Measurements from ENCODE around the gene IGSF11.

Gene IGSF11

GRCh38 chr3:118868051-118868450 lies 166.6 kb downstream of the IGSF11 start:
- DNase-seq (ENCODE audit: low spot score): no peak

GRCh38 chr3:118863731-118864322 lies 170.8 kb downstream of the IGSF11 start:
- DNase-seq (ENCODE audit: low spot score): peak; percentile 9

DNA sequence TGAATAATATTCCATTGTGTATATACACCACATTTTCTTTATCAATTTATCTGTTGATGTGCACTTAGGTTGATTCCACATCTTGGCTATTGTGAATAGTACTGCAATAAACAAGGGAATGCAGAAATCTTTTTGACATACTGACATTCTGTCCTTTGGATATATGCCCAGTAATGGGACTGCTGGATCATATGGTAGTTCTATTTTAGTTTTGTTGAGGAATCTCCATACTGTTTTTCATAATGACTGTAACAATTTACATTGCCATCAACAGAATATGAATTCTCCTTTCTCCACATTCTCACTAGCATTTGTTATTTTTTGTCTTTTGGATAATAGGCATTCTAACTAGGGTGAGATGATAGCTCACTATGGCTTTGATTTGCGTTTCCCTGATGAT lies 174.7 kb downstream of the IGSF11 start:
- DNase-seq (ENCODE audit: low spot score): no peak

GRCh38 chr3:118851466-118852193 lies 183.0 kb downstream of the IGSF11 start:
- peak; percentile 25 for DNase-seq (ENCODE audit: low spot score)

DNA sequence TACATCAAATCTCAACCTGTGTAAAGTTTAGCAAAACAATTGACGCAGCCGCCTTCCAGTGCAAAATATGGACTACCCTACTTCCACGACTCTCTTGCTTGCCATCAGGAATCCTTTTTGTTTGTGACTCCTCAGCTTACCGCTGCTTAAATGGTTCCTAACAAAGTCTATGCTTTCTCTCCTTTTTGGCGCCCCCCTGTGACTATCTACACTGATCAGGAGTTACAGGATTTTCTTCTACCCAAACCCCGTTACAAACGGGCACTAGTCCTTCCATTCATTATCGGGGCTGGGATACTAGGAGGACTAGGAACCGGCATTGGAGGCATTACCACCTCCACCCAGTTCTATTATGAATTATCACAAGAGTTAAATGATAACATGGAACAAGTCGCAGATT lies 184.0 kb downstream of the IGSF11 start:
- no peak for DNase-seq (ENCODE audit: low spot score)
